NCI-H748 treated with DMSO at 0.1 percent for 48 hours (cell line): Measurements from ENCODE around the gene CAPZA1.
"Not testable (repeated sequence)": the region's sequence is repeated elsewhere in the genome, so short reads cannot be mapped to it uniquely, and the experiment has no call there.

ENCODE experiments used
- DNase-seq: peaks from one replicate; lab custom pipeline; 2025; lab: John Stamatoyannopoulos, UW

The CAPZA1 gene

DNA sequence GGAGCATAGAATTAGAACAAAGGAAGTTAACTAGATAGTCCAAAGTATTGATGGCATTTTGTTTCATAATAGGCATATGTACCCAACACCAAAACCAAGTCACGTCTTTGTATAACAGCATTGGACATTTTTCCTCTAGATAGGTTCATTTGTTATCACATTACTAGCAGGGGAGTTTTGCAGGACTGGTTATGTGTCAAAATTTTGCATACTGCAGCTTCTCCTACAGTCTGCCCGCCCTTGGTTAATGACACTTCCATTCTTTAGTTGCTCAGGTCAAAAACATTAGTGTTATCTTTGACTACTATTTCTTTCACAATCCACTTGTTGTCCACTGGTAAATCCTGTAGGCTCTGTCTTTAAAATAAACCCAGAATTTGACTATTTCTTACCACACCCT lies 8.9 kb downstream of the CAPZA1 start:
- no peak for DNase-seq

GRCh38 chr1:112629256-112629655 lies 9.6 kb downstream of the CAPZA1 start:
- no peak for DNase-seq

DNA sequence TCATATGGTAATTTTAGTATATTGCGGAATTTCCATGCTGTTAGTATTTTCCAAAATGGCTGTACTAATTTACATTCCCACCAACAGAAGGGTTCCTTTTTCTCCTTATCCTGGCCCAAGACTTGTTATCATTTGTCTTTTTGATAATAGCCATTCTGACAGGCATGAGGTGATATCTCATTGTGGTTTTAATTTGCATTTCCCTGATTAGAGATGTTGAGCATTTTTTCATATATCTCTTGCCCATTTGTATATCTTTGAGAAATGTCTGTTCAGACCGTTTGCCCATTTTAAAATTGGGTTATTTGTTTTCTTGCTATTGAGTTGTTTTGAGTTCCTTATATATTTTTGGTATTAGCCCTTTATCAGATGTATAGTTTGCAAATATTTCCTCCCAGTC lies 14.0 kb downstream of the CAPZA1 start:
- DNase-seq = no peak

DNA sequence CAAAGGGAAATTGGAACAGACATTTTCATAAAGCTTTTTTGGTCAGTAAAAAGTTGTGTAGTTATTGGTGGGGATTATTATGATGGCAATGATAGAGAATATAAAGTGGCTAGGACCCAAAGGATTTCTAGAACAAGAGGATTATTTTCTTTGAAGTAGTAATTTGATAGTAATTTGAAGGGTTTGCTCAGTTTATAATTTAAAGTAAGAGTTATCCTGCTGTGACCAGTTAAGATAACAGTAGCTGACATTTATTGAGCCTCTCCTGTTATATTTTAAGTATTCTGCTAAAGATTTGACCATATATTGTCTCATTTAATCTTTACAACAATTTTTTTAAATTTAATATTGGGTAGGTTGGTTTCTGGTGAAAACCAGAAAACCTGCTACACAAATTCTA lies 14.7 kb downstream of the CAPZA1 start:
- no peak for DNase-seq

DNA sequence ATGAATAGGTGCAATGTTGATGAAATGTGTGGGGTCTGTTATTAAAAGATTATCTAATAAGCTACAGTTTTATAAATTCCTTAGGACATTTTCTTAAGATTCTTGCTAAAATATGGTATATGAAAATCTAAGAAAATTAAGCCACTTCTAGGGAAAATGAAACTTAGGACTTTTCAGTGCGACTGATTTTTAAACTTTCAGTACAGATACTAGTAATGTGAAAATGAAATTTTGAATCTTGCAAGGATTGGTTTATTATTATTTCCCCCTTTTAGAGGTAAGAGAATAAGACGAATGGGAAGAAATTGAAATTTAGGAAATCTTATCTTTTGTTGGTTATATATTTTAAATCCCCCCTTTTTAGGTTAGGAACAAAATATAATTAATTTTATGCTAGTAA lies 16.4 kb downstream of the CAPZA1 start:
- no peak for DNase-seq

GRCh38 chr1:112636597-112637253 lies 17.1 kb downstream of the CAPZA1 start:
- no peak for DNase-seq

DNA sequence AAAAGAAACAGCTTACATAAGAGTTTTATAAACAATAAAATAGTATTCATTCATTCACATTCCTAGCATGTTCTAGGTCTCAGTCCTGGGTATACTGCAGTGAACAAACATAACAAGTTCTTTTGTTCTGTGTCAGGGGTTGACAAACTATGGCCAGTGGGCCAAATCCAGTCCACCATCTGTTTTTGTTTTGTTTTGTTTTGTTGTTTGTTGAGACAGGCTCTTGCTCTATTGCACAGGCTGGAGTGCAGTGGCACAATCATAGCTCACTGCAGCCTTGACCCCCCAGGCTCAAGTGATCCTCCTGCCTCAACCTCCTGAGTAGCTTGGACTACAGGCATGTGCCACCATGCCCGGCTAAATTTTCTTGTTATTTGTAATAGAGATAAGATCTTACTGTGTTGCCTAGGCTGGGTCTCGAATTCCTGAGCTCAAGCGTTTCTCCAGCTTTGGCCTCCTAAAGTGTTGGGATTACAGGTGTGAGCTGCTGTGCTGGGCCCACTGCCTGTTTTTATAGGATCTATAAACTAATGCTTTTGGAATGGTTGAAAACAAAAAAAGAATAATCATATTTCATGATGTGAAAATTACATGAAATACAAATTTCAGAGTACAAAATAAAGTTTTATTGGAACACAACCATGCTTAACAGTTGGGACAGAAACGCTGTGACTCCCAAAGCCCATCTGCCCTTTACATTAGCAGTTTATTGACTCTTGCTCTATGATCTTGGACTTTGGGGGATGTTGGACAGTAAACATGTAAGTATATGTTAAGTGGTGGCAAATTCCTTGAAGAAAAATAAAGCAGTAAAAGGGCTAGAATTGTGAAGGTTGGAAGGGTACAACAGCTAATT lies 17.9 kb downstream of the CAPZA1 start:
- no peak for DNase-seq

DNA sequence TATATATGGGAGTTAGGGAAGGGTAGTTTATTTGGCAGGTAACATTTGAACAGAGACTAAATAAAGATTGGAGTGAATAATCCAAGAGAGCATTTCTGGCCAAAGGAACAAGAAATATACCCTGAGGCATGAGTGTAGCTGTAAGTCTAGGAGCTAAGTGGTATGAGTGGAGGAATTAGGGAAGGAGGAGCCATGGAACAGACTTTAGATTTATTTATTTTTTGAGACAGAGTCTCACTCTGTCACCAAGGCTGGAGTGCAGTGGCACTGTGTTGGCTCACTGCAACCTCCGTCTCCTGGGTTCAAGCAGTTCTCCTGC lies 18.4 kb downstream of the CAPZA1 start:
- DNase-seq = no peak

DNA sequence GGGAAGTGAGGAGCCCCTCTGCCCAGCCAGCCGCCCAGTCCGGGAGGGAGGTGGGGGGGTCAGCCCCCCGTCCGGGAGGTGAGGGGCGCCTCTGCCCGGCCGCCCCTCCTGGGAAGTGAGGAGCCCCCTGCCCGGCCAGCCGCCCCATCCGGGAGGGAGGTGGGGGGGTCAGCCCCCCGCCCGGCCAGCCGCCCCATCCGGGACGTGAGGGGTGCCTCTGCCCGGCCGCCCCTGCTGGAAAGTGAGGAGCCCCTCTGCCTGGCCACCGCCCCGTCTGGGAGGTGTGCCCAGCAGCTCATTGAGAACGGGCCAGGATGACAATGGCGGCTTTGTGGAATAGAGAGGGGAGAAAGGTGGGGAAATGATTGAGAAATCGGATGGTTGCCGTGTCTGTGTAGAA lies 20.8 kb downstream of the CAPZA1 start:
- DNase-seq = not testable (repeated sequence)

DNA sequence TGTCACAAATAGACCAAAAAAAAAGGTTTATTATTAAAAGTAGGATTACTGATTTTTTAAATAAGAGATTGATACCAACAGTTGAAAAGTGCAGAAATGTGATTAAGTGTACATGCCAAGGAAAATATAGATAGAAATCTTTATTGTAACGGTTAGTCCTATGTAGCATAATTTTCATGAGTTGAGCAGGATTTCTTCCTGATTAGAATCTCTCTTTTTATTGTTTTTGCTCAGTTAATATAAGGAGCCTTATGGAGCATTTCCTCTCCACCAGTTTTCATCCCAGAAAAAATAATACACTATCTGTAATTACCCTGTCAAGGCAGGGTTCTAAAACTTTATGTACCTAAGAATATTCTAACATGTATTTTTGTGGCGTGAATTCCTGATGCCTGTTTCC lies 23.4 kb downstream of the CAPZA1 start:
- DNase-seq = no peak

- DNase-seq = no peak
These were observed 26.6 kb downstream of the CAPZA1 start for GRCh38 chr1:112646225-112646624.

GRCh38 chr1:112651205-112651604 lies 31.6 kb downstream of the CAPZA1 start:
- no peak for DNase-seq

DNA sequence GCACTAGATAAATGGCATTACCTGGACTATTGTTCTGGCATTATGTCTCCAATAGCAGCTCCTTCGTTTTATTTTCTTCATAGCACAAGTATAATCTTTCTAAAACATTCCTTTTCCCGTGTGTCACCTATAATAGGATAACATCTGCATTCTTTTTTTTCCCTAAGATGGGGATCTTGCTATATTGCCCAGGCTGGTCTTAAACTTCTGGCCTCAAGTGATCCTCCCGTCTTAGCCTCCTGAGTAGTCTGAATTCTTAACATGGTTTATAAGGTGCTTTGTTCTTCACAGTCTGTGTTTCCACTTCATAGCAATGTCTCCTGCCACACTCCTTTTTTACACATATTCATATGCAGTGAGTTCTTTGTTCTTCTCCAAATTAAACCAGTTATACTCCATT lies 46.2 kb downstream of the CAPZA1 start:
- DNase-seq = no peak

DNA sequence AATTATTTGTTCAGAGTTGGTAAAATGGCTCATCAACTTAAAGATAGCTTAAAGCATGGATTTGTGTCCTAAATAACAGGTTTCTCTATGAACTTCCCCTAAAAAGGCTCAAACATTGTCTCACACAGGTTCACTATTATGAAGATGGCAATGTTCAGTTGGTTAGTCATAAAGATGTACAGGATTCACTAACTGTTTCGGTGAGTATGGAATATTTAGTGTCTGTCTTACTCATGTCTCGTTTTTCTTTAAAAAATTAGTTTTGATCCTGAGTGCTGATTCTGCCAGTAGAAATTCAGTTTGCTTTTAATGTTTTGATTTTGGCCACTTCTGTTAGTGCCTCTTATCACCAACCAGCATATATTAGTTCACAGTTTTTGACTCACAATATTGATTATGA lies 47.3 kb downstream of the CAPZA1 start:
- DNase-seq = no peak

DNA sequence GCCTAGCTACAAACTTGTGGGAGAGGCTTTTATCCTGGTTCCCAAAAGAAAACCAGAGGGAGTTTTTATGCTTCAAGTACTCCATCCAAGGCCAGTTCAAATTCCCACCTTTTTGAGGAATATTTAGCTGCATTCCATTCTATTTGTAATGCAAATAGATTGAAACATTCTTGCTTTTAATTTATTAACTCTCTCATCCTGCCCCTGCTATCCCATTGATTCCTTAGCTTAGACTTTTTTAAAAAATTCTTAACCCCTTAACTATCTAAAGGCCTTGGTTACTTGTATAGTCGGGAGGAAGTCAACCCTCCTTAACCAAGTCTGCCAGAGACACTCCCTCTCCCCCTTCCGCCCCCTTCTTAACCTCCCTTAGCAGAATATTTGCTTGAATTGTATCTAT lies 52.4 kb downstream of the CAPZA1 start:
- no peak for DNase-seq

- DNase-seq = no peak
These were observed 53.2 kb downstream of the CAPZA1 start for GRCh38 chr1:112672842-112673241.

GRCh38 chr1:112673592-112674439 lies 54.2 kb downstream of the CAPZA1 start:
- peak; percentile 42 for DNase-seq

GRCh38 chr1:112674440-112674985 lies 54.9 kb downstream of the CAPZA1 start, which contains the start of gene MOV10:
Gene MOV10, plus strand, starts transcription at chr1:112674659. Its CDS starts 254 bp downstream, at chr1:112674913.
- DNase-seq = peak; percentile 63

GRCh38 chr1:112674986-112675727 lies 55.5 kb downstream of the CAPZA1 start:
- peak; percentile 30 for DNase-seq

DNA sequence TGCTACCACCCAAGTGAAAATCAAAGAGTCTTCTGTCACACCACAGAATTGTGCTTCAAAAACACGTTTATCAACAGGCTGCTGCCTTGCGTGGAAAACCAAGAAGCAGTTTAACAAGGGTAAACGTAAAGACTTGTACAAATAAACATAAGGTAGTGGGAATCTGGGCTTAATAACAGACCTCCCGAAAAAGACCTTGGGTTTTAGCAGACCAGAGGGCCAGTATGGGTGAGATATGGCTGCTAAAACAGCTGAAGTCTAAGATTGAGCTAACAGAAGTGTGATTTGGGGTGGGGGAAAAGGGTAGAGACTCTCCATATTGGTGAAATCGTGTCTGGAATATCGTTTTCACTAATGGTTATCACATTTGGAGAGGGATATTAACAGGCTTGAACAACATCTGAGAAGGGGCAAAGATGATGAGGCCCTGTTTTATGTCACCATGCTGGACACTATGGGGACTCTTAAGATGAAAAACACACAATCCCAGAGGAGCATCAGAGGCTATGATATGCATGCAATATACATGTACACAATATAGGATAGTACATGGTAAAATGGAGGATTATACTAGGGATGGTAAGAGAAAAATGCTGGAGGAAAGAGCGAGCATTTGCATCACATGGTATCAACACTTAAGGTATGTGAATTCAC lies 56.2 kb downstream of the CAPZA1 start:
- DNase-seq = no peak

DNA sequence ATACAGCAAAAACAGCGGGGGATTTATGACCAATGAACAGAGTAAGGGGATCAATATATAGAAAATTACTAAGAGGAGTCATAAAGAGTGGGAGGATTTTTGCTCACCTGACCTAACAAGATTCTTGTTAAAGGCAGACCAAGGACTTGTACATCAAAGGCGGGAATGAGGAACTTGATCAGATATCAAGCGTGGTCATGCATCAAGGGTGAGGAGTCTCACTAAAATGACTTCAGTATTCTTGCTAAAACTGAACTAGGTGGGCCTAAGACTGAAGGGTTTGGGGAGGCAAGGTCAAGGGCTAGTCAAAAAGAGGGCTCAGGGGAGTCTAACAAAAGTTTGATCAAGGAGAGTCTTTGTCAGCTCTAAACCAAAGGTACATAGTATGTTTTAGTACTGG lies 56.9 kb downstream of the CAPZA1 start:
- DNase-seq = no peak
